Stimulated activated CD4-positive, alpha-beta T cell treated with anti-CD3 and anti-CD28 coated beads, Interleukin-15, amount 100 ng/mL, for 1 hour (primary cell): Measurements from ENCODE around the gene FYTTD1.

Experiments used
- DNase-seq, 2 donors: peaks; one replicate each; pipeline ENCODE4 v3.0.0-alpha.2; 2020; ENCODE audit warnings: low read depth in 1 of 2, low spot score in 1 of 2

FYTTD1 gene

GRCh38 chr3:197737319-197737649 lies 12.4 kb upstream of the FYTTD1 start:
- DNase-seq: no peak

- DNase-seq: no peak
Measured at GRCh38 chr3:197737749-197738462, 11.8 kb upstream of the FYTTD1 start.

GRCh38 chr3:197742787-197743186 lies 6.9 kb upstream of the FYTTD1 start:
- DNase-seq: no peak

GRCh38 chr3:197746209-197746608 lies 3.5 kb upstream of the FYTTD1 start:
- no peak for DNase-seq

GRCh38 chr3:197746801-197747237 lies 2.9 kb upstream of the FYTTD1 start:
- no peak for DNase-seq

- DNase-seq: no peak
Measured at GRCh38 chr3:197748597-197749314, 927 bp upstream of the FYTTD1 start.

- no peak for DNase-seq
Measured at GRCh38 chr3:197749315-197749600, 425 bp upstream of the FYTTD1 start.

- DNase-seq: peak; percentile 14 to 17
Measured at GRCh38 chr3:197750396-197750831, 731 bp downstream of the FYTTD1 start.

- peak in 1 of 2 donors; percentile 13 for DNase-seq
Measured at GRCh38 chr3:197750858-197751737, 1.4 kb downstream of the FYTTD1 start.

- DNase-seq: no peak
Measured at GRCh38 chr3:197752107-197752506, 2.4 kb downstream of the FYTTD1 start.

- DNase-seq: no peak
Measured at GRCh38 chr3:197753263-197753662, 3.6 kb downstream of the FYTTD1 start.

- DNase-seq: no peak
Measured at GRCh38 chr3:197756704-197757103, 7.0 kb downstream of the FYTTD1 start.

GRCh38 chr3:197758512-197758911 lies 8.8 kb downstream of the FYTTD1 start:
- no peak for DNase-seq

GRCh38 chr3:197761784-197762183 lies 12.1 kb downstream of the FYTTD1 start:
- no peak for DNase-seq

GRCh38 chr3:197775317-197775716 lies 25.6 kb downstream of the FYTTD1 start:
- DNase-seq: no peak

GRCh38 chr3:197782230-197782629 lies 32.5 kb downstream of the FYTTD1 start:
- DNase-seq: no peak

- DNase-seq: no peak
Measured at GRCh38 chr3:197784019-197784585, 34.4 kb downstream of the FYTTD1 start.

- DNase-seq: no peak
Measured at GRCh38 chr3:197787412-197787811, 37.7 kb downstream of the FYTTD1 start.

- DNase-seq: no peak
Measured at GRCh38 chr3:197789309-197789708, 39.6 kb downstream of the FYTTD1 start.

- no peak for DNase-seq
Measured at GRCh38 chr3:197790033-197790432, 40.4 kb downstream of the FYTTD1 start.

- DNase-seq: peak; percentile 77 to 80
Measured at GRCh38 chr3:197791113-197791891, 41.6 kb downstream of the FYTTD1 start, which contains the start of gene LRCH3. Gene LRCH3 (plus strand): TSS chr3:197791254. CDS start chr3:197791279, 25 bp downstream.
